Uterus (tissue), 2 donors: Measurements from ENCODE around the gene SFXN1.

Experiments used
- CTCF ChIP-seq, 4 experiments: fragments of 200-600 bp in 2 of 4; fragments of 450-650 bp in 2 of 4; sonication (generic) in 2 of 4; IDR thresholded peaks; one replicate each; pipeline ENCODE4 v1.5.1; 2016 to 2019; ENCODE audit warnings: antibody characterized with exemption in 4 of 4, mild to moderate bottlenecking in 2 of 4, moderate library complexity in 1 of 4
- POLR2A ChIP-seq, 2 donors: fragments of 450-650 bp; IDR thresholded peaks; one replicate each; pipeline ENCODE4 v1.6.1; 2016; ENCODE audit warnings: antibody characterized with exemption in 2 of 2, mild to moderate bottlenecking in 1 of 2, moderate library complexity in 1 of 2

DNA sequence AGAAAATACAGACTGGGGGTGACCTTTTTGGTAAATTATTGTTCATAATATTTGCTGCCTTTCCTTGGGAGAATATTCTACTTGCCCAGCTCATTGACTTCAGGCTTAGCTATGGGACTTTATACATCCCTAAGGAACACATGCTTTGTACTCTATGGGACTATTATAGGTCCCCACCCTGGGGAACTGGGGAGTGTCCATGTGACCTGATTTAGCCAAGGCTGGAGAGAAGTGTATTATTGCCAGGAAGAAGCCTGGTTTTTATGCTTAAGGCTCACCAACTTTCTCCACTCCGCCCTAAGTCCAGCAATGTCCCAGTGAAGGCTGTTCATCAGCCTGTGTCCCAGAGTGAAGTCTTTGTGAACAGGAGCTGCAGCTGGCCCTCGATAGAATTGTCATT is 17.8 kb upstream of the SFXN1 start:
- TF ChIP-seq CTCF (IDR thresholded peaks at IDR 0.05): no peak
- TF ChIP-seq POLR2A (IDR thresholded peaks at IDR 0.05): no peak
